ENCODE measurements around the gene SCP2D1. TPM values are rescaled to one million over a fixed set of nuclear protein-coding genes. Genes with fewer than 3 reads are reported as not detected.

Gene SCP2D1
- total RNA-seq, 3 donors from 2014 or later, result not detected

DNA sequence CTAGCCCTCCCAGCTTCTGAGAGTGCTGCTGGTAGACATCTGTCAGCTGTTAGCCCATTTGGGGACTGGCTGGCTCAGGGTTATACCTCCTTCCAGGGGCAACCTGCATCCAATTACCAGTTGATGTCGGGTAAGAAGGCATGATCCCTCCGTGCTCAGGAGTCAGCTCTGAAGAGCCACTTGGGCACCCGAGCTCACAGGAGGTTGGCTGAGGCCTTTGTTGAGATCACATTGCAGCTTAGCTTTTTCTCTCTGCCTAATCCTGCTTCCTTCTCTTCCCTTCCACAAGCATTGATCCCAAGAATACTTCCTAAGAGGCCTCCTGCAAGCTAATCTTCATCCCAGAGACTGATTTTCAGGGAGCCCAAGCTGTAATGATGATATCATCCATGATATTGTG lies 35.5 kb downstream of the SCP2D1 start:
- intact Hi-C loops (cut with DNase I, micrococcal nuclease), result no loop called here
- H3K4me1 ChIP-seq (ENCODE audit: low read depth), result no peaks in the 10 kb centered on the region
- no peak for ATAC-seq
- TF ChIP-seq CTCF (IDR thresholded peaks at IDR 0.05), result no peak
- H3K36me3 ChIP-seq (ENCODE audit: low read depth), result no peaks in the 10 kb centered on the region
- no peaks in the 10 kb centered on the region for H3K9me3 ChIP-seq
- no peak for DNase-seq
- H3K4me3 ChIP-seq, result no peak overlapping the region

DNA sequence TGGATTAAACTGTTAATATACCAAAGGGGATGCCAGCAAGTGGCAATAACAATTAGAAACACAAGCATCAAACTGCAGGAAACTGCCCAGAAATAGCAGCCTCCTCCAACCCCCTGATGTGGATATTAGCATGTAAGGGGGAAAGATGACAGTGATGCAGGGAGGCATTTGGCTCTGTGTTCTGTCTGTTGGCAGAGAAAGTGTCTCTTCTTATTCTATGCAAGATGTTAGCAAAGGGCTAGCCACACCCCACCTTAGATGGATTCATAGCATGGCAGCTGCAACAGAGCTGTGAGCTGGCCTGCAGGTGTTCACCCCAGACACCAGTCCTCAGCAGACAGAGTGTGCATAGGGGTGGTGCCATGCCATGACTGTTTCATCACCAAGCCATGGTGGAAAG lies 38.0 kb downstream of the SCP2D1 start:
- no peak for DNase-seq
- no peak for TF ChIP-seq CTCF (IDR thresholded peaks at IDR 0.05)
- Histone ChIP-seq H3K4me1 (ENCODE audit: low read depth) (no peaks in the 10 kb centered on the region), H3K36me3 (ENCODE audit: low read depth) (no peaks in the 10 kb centered on the region), H3K4me3 (no peak overlapping the region), H3K9me3 (no peaks in the 10 kb centered on the region)
- ATAC-seq, result no peak
- intact Hi-C loops (cut with DNase I, micrococcal nuclease), result no loop called here

DNA sequence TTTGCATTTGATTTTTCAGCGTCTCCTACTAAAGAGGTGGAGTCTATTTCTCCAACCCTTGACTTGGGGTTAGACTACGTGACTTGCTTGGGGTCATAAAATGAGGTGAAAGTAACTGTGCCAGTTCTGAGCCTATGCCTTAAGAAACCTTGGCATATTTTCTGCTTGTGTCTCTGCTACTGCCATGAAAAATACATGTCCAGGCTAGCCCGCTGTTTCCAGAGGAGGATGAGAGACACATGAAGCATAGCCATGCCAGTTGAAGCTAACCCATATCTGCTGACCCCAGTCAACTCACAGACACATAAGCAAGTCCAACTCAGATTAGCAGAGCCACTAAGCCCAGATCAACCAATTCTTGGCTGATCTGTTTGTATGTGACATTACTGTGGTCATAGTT lies 38.7 kb downstream of the SCP2D1 start:
- intact Hi-C loops (cut with DNase I, micrococcal nuclease), result no loop called here
- no peak for TF ChIP-seq CTCF (IDR thresholded peaks at IDR 0.05)
- H3K4me1 ChIP-seq (ENCODE audit: low read depth), result no peaks in the 10 kb centered on the region
- DNase-seq (no peak), ATAC-seq (no peak)
- no peaks in the 10 kb centered on the region for H3K9me3 ChIP-seq
- no peaks in the 10 kb centered on the region for H3K36me3 ChIP-seq (ENCODE audit: low read depth)
- H3K4me3 ChIP-seq, result no peak overlapping the region

GRCh38 chr20:18853216-18853615 lies 39.6 kb downstream of the SCP2D1 start:
- Histone ChIP-seq H3K4me1 (ENCODE audit: low read depth) (no peaks in the 10 kb centered on the region), H3K9me3 (no peaks in the 10 kb centered on the region), H3K36me3 (ENCODE audit: low read depth) (no peaks in the 10 kb centered on the region), H3K4me3 (no peak overlapping the region)
- ATAC-seq, result no peak
- DNase-seq, result no peak
- intact Hi-C loops (cut with DNase I, micrococcal nuclease), result no loop called here
- no peak for TF ChIP-seq CTCF (IDR thresholded peaks at IDR 0.05)

- Histone ChIP-seq H3K4me1 (ENCODE audit: low read depth) (no peaks in the 10 kb centered on the region), H3K36me3 (ENCODE audit: low read depth) (no peaks in the 10 kb centered on the region), H3K4me3 (no peak overlapping the region), H3K9me3 (no peaks in the 10 kb centered on the region)
- TF ChIP-seq CTCF (IDR thresholded peaks at IDR 0.05), result no peak
- no peak for ATAC-seq
- intact Hi-C loops (cut with DNase I, micrococcal nuclease), result no loop called here
- DNase-seq, result no peak
Observed at GRCh38 chr20:18853946-18854646, 40.5 kb downstream of the SCP2D1 start.

DNA sequence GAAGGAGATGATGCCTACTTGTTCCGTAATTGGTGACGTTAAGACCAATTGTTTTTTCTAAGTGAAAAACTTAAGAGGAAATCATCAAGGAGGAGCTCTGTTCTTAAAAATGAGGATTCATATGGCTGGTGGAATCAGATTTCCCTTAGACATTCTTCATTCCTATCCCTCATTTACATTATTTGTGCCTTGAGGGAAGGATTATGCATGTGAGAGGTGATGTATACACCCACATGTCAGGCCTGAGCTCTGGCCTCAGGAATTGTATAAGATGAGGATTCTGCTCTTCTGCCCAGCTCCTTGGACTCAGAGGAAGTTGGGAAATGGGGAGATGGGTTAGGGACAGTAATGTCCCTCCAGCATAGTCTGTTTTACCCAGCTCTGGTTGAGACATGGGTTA lies 42.3 kb downstream of the SCP2D1 start:
- H3K9me3 ChIP-seq, result no peaks in the 10 kb centered on the region
- no peak for ATAC-seq
- intact Hi-C loops (cut with DNase I, micrococcal nuclease), result no loop called here

More for the DNA sequence above, 42.3 kb downstream of the SCP2D1 start:
- no peak for TF ChIP-seq CTCF (IDR thresholded peaks at IDR 0.05)
- no peak for DNase-seq
- no peaks in the 10 kb centered on the region for H3K36me3 ChIP-seq (ENCODE audit: low read depth)
- H3K4me3 ChIP-seq, result no peak overlapping the region
- H3K4me1 ChIP-seq (ENCODE audit: low read depth), result no peaks in the 10 kb centered on the region
